Hematopoietic multipotent progenitor cell treated with erythropoietin and hydrocortisone succinate and interleukin-3 and kit ligand, for 15 days (in vitro differentiated cells): ENCODE measurements around the gene HOXD10.
A peak's percentile ranks its signal among the peaks of the same experiment; 100 is the strongest.

Source experiments
- DNase-seq: peaks from one replicate; pipeline ENCODE4 v3.0.0-alpha.2; 2015; ENCODE audit warnings: low spot score

Gene HOXD10

DNA sequence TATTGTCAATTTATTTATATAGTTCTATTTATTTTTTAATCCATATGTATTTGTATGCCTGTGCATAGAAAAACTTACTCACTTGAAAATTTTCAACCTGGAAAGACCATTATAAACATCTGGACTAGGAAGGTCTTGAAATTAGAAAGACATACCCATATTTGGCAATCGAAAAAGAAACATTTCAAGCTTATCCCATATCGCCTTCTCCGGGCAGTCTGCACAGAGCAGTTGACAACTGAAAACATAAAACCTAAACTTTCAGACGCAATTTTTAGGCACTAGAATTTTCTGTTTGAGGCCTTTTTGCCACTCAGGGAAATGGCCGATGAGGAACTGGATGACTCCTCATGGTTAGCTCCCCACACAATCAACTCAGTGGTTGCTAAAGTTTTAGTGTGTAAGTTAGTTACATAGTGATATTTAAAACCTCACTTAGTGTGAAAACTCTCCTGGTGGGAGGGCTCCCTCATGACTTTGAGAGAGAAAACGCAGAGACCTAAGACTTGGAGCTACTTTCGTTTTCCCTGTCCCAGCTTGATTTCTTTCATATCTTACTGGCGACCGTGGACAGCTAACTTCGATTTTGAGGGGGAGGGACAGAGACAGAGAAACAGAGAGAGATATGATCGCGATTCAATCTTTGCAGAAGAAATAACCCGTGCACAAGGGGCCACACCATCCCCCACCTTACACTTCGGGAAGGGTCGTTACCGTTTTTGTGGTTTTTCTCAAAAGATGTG, 20.2 kb upstream of the HOXD10 start:
- DNase-seq = no peak

DNA sequence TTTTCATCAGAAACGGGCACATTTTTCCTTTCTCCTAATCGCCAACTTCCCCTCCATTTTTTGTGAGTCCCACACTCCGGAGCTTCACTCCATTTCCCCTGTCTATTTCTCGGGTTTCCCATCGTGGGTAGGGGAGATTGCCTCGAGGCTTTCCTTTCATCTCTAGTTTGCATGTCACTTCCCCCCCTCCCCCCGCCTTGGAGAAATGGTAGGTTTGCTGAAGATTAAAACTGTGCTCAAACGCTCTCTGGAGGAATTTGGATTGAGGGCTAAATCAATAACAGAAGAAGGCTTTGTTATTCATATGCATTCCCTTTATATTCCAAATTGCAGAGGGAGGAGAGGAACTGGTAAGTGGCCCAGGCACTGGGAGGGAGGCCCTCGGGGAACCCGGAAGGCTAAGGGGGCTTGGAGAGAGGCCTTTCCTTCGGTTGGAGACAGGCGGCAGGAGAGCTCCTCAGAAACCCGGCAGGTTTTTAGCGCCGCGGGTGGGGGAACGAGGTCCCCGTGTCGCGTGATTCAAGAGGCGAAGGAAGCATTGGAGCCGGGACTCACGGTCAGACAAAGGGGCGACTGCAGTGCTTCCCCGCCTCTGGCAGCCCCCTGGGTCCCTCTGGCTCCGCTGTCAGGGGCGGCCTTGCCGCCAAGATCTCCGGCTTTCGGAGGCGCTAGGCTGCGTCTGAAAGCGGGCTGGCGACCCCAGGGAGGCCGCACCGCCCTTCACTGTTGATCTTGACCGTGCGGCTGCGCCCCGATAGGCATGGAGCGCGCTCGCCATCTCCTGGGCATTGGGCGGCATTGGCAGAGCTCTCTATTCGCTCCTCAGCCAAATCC, 19.4 kb upstream of the HOXD10 start:
- DNase-seq = peak; percentile 17

DNA sequence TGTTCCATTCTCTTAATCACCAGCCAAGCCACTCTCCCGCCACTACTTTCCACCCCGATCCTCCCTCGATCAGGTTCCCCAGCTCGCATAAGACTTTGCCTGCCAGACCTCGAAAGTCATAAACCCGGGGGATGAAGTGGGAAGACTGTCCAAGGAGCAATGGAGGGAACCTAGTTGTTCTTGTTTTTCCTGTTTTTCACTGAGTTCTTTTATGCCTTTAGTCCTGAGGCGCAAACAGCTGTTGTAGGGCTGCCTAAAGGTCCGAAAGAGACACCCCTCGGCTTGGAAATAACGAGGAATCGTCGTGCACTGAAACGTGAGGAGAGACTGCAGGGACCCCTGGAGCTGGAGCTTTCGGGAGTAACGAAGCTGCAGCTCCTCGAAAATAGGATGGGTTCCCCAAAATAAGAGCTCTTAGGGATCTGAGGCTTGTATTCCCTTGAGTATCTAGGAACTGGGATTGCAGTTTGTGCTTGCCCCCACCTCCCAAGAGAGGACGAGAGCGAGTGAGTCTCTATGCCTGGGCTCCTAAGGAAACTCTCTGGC, 18.7 kb upstream of the HOXD10 start:
- no peak for DNase-seq

DNA sequence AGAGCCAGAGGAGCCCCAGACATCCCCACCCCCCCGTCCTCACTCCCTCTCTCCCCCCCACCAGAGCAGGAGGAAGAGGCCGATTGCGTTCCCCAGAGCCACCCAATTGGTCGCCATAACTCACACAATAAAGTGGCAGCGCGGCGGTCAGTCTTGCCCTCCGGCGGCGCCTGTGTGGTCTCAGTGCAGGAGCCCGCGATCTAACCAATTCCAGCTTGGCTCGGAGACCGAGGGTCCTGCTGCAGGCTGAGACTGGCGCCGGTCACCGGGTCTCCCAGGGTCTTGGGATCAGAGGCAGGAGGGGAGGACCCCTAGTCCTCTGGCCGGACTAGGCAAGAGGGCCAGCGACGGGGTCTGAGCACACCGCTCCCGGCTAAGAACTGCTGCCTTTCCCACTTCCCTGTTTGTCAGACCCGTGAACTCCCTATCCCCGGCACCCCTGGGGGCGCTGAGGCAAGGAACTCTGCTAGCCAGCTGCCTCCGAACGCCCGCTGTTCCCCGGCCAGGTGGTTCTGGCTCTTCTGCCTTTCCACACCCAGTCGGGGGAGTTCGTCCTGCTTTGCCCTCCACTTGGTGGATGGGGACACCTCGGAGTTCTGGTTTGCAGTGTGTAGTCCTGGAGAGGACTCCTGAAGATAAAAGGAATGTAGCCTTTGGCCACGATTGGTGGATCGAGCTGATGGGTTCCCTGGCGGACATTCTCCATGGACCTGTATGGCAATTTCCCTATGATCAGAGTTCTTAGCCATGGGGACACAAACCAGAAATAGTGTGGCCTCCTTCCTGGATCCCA, 18.0 kb upstream of the HOXD10 start:
- DNase-seq = no peak

DNA sequence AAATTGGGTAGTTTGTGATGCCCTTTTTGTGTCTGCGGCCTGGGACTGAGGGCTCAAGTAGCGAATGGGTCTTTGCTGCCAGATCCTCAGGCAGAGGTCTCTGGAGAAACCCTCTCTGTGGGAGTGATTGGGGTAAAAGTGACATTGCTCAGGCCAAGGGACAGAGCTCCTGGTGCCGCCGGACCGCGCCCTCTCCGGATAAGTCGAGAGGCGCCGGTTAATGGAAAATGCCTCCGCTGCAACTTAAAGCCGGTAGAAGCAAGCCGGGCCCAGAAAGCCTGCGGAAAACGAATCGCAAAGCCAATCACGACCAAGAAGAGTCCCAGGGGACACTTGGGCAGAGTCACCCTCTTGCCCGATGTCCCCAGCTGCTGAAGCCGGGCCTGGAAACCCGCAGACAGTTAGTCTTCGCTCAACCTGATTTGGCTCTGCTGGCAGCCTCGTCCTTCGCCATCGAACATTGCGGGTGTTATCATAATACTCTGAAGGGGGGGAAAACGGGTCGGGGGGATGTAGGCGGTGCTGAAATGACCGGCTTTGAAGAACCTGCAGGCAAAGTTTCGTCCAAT, 17.3 kb upstream of the HOXD10 start:
- no peak for DNase-seq

DNA sequence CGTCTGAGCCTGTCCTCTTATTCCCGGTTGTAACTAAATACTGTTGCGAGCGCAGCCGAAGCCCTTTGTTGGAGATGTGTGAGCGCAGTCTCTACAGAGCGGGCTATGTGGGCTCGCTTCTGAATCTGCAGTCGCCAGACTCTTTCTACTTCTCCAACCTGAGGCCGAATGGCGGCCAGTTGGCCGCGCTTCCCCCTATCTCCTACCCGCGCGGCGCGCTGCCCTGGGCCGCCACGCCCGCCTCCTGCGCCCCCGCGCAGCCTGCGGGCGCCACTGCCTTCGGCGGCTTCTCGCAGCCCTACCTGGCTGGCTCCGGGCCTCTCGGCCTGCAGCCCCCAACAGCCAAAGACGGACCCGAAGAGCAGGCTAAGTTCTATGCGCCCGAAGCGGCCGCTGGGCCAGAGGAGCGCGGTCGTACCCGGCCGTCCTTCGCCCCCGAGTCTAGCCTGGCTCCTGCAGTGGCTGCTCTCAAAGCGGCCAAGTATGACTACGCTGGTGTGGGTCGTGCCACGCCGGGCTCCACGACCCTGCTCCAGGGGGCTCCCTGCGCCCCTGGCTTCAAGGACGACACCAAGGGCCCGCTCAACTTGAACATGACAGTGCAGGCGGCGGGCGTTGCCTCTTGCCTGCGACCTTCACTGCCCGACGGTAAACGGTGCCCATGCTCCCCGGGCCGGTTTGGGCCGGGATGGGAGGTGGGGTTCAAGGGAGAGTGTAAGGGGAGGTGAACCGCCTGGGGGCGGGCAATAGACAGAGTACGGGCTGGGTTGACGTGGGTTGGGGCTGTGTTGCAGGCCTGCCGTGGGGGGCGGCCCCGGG, 16.6 kb upstream of the HOXD10 start, which contains the start of gene HOXD12:
Gene HOXD12 (plus strand): TSS at position 68 of the 819 bp plus-strand sequence. CDS start 7 bp downstream, at position 75.
- DNase-seq = no peak

DNA sequence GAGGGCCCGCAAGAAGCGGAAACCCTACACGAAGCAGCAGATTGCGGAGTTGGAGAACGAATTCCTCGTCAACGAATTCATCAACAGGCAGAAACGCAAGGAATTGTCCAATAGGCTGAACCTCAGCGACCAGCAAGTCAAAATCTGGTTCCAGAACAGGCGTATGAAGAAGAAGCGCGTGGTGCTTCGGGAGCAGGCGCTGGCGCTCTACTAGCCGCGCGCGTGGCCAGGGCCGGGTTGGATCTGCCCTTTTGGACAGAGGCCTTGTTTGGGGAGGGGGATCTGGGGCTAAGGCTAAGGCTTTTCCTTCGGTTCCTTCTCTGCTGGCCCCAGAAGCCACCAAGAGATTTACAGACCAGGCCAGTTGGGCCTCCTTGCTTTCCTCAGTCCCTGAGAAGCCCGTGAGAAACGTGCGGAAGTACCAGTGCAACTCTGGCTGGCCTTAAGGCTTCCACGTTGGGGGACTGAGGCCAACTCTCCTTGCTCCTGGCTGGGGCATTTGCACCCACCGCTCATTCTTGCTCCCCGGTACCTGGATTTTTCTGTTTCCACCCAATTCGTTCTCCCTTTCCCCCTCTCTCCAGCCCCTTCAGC, 15.9 kb upstream of the HOXD10 start:
- DNase-seq = no peak

DNA sequence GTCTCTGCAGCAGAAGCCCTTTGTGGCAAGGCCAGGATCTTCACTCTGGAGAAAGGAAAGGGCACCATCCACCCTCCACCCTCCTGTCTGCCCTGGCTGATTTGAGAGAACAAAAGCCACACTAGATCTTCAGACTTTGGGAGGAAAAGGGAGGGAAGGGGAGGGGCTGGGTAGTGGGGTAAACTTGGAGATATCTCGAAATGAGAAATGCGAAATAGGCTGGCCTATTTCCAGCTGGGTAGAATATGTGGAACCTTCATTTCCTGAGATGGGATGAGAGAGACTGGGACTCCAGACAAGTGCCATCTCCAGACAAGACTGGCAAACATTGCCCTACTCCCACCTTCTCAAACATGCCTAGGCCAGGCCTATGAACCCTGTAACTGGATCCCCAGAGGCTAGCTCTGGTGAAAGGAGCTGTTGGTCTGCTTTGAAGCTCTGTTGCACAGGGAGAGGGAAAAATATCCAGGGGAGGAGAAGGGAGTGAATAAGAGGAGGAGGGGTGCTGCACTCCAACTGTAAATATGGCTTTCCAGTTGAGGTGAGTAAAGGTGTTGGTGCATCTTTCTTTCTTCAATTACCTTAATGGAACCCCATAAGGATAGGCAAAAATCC, 15.3 kb upstream of the HOXD10 start:
- no peak for DNase-seq

DNA sequence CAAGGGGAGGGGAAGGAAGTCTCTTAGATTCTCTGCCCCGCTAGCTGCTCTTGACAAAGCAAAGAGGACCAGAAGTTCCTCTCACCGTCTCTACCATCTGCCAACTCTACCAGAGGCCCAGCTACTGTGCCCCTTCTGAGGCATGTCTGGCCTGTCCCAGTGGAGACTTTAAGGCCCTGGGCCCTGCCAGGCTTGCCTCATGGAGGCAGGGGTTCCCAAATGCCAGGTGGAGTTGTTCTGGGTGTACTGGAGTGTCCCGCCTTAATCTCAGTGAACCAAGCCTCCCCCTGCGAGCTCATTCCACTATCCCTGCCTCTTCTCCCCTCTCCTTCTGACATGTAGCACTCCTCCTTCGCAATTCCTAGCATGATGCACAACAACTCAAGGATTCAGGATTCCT, 14.7 kb upstream of the HOXD10 start:
- DNase-seq = no peak

DNA sequence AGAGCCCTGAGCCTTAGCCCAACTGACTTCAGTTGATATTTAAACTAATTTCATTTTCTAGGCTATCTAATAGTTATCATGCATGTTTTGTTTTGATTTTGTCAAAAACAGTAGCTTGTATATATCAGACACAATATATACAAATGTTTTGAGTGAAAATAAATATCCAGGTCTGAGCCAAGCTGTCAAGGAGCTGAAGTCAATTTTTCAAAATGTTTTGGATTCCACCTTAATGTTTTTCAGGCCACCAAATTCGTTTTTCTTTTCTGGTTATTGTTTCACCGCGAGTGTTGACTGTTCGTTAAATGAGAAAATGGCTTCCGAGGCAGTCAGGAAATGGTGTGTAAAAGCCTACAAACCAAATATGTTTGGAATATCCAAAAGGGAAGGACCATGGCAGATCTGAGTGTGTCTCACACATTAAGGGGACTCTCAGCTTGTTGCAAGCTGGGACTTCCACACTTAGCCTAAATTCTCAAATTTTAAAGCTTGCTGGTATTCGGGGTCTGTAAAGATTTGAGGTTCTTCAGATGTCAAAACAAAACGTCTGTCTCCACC, 14.2 kb upstream of the HOXD10 start:
- no peak for DNase-seq

DNA sequence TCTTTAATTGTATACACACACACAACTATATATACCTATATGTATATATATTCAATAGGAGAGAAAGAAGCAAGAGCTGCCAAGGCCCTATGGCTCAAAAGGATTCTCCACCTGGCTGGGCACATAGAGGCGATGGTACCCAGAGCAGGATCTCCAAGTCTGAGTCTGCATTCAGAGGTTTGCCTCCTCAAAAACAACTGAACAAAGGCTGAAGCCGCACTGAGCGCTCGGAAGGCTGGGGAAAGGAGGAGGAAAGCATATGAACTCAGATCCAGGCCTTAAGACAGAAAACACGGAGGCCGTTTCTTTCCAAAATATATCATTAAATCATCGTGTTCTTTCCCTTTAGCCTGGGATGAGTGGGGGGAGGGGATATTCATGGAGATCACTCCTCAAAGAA, 13.4 kb upstream of the HOXD10 start:
- DNase-seq = no peak

DNA sequence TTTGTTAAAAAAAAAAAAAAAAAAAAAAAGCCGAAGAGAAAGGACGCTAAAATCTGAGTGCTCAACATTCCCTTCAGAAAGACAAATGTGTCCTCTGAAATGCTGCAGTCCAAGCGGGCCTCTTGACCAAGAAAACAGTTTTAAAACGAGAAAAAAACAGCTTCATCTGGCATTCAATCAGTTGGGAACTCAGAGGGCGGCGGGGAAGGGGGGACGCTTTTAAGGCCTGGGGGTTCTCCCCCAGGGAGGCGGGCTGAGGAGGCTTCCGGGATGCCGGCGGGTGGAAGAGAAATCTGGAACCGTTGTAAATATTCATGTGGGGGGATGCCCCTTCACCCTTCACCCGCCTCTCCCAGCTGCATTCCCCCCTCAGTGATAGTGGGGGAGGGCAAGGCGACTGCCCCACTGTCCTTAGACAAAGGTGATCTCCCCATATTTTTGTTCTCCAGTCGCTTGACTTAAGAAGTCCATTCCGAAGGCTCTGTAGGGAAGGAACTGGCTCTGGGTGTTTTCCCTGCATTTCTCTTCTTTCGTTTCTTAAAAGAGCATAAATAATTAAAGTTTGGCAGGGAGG, 12.7 kb upstream of the HOXD10 start:
- DNase-seq = no peak

DNA sequence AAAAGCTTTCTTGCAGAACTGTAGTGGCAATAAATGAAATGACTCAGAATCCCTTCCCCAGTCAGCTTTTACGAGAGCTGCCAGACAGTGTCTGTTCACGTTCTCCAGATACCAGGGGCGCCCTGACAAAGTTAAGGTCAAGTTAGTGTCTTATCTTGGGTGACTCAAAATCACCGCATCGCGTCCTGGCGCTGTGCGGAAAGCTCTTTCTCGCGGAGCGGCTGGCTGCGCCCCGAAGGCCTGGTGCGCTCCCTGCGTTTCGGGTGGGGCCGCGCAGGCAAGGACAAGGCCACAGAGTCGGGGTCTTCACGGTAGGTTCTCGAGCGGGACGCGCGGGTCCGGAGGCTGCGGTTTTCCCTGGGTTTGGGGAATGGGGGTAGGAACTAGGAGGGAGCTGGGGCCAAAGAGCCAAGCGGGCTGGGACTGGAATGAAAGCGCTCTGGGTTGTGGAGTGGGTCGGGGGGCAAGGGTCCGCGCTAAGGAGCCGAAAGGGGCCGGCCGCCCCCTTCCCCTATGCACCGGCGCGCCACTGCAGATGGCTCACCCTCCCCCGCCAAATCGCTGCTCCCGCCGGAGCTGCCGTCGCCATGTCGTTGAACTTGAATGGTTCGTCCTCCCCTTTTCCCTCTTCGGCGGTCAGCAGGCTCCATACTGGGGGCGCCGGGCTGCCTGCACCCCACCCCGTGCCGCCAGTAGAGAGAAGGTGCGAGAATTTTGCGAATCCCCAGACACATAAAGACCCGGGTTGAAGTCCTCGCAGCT, 12.1 kb upstream of the HOXD10 start:
- DNase-seq = no peak

DNA sequence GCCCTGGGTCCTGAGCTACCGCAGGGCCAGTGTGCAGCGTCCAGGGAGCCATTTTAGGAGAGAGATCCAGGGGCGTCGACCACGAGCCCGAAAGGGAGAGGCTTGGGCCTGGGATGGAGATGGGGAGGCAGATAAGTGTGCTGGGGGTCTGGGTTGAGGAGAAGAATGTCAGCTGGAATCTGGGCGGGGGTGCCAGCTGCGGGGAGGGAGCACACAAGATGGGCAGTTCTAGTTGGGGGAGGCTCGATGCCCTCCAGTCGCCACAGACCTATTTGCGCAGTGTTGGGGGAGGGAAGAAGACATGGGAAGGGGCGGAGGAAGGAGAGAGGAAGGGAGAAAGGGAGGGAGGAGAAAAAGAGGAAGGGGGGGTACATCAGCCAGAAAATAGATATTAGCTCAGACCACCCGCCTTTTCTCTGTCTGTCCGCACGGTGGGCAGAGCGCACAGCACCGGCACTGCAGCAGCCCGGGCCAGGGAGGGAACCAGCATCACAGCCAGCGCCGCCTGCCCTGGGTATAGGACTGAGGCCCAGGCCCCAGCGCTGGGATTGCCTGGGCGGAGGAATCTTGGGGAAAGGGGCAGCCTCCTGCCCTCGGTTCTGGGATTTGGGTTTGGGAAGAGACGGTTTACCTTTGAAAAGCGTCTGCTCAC, 11.4 kb upstream of the HOXD10 start:
- DNase-seq = no peak

DNA sequence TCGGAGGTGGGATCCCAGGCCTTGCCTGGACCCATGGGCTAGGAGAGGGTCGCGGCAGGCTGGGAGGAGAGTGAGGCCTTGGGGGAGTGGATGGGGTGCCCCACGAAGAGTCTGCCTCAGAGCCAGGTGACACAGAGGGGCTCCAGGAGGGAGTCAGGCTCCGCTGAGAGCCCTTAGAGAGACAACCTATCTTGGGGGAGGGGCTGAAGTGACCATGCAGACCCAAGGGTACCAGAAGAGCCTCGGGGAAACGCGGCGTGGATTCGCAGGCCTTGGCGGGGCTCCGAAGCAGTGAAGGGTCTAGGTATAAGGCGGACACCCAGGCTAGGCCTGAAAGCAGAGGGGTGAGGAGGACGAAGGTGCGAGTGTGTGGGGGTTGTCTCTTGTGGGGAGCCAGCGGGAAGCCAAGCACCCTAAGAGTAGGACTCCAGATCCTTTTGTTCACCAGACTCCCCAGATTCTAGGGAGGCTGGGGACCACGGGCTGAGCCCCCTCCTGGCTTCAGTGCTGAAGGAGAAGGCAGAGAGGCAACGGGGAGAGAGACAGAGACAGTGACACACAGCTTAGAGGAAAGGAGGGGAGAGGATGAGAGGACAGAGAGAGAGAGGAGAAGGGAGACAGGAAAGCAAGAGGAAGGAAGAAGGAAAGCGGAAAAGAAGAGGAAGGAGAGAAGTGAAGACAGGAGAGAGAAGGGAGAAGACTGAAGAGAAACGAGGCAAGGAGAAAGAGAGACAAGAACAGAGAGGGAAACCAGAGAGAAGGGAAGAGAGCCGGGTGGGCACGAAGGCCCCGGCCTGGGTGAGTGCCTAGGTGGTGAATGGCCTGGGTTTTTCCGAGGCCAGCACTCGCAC, 10.6 kb upstream of the HOXD10 start:
- no peak for DNase-seq

DNA sequence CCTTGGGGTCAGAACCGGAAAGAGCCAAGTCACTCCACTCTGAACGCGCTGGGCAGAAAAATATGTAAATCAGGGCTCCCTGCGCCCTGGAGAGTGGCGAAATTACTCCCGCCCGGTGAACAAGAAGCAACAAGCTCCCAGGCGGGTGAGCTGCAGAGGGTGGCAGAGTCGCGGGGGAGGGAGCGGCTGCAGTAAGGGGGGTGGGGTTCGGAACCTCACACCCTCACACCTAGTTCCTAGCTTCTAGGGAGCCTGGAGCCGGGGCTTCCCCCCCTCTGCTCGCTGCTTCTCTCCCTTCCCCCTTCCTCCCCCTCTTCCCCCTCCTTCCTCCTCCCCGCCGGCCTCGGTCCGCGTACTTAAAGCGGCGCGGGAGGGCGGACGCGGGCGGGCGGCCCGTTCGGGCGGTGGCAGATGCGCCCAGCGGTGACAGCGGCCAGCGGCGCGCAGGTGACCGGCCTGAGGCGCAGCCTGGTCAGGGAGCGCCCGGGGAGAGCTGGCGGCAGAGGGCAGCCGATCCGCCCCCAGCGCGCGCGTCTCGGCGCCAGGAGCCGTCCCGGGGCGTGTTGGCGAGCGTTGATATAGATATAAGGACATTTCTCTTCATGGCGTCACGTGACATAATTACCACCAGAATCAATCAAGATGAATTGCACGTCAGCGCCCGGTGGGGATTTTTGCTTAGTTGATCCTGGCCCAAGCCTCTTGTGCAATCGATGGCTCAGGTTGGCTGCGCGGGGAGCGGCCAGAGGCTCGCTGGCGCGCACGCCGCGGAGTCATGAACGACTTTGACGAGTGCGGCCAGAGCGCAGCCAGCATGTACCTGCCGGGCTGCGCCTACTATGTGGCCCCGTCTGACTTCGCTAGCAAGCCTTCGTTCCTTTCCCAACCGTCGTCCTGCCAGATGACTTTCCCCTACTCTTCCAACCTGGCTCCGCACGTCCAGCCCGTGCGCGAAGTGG, 9.7 kb upstream of the HOXD10 start, which contains the start of gene HOXD11:
Gene HOXD11 (plus strand): TSS at position 700 of the 959 bp plus-strand sequence. CDS start 76 bp downstream, at position 776.
- DNase-seq = no peak
